GM06990 (cell line): Measurements from ENCODE around the gene SCN1B.
A peak's percentile ranks its signal among the peaks of the same experiment; 100 is the strongest.

ENCODE experiments used
- DNase-seq: peaks from one replicate; pipeline ENCODE4 v3.0.0-alpha.2; 2011; ENCODE audit not compliant: insufficient read length; ENCODE audit errors: extremely low read depth
- H3K27me3 ChIP-seq: replicated peaks from 2 replicates; pipeline ENCODE4 v1.6.0; 2011; ENCODE audit warnings: low read length; ENCODE audit not compliant: control insufficient read depth, insufficient read depth
- H3K36me3 ChIP-seq: 2 replicates; pipeline ENCODE4 v1.5.1; 2011; ENCODE audit warnings: low read length; ENCODE audit not compliant: control insufficient read depth, insufficient read depth
- H3K4me3 ChIP-seq: replicated peaks from 2 replicates; pipeline ENCODE4 v1.5.1; 2011; ENCODE audit warnings: low read depth, mild to moderate bottlenecking, control low read depth, low read length
- CTCF ChIP-seq: IDR thresholded peaks from 2 replicates; pipeline ENCODE4 v1.5.1; 2011; ENCODE audit warnings: low read length, control low read depth, mild to moderate bottlenecking, inconsistent platforms; ENCODE audit not compliant: insufficient read depth, poor library complexity, severe bottlenecking

Gene SCN1B

GRCh38 chr19:35084509-35084762 lies 54.2 kb downstream of the SCN1B start:
- DNase-seq = no peak
- Histone ChIP-seq H3K4me3 (no peak overlapping the region), H3K36me3 (no peaks in the 10 kb centered on the region), H3K27me3 (no peaks in the 10 kb centered on the region)
- TF ChIP-seq CTCF = no peak

DNA sequence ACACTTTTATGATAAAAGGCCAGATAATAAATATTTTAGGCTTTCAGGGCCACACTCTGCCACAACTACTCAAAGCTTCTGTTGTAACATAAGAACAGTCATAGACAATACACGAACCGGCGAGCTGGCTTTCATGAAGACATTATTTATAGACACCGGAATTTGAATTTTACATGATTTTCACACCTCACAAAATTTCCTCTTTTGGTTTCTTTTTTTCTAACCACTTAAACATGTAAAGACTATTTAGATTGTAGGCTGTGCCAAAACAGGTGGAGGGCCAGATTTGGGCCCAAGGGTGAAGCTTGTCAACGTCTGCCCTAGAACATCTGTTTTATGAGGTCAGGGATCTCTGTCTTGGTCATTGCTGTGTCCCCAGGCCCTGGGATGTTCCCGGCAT lies 55.7 kb downstream of the SCN1B start:
- Histone ChIP-seq H3K27me3 (no peaks in the 10 kb centered on the region), H3K36me3 (no peaks in the 10 kb centered on the region), H3K4me3 (no peak overlapping the region)
- TF ChIP-seq CTCF = no peak
- DNase-seq = peak; percentile 56

GRCh38 chr19:35086455-35086854 lies 56.2 kb downstream of the SCN1B start:
- no peak for TF ChIP-seq CTCF
- no peaks in the 10 kb centered on the region for H3K27me3 ChIP-seq

GRCh38 chr19:35087393-35087792 lies 57.1 kb downstream of the SCN1B start:
- DNase-seq = no peak
- no peak overlapping the region for H3K4me3 ChIP-seq
- H3K27me3 ChIP-seq = no peaks in the 10 kb centered on the region
- TF ChIP-seq CTCF = no peak
- H3K36me3 ChIP-seq = no peaks in the 10 kb centered on the region

More at GRCh38 chr19:35086455-35086854, 56.2 kb downstream of the SCN1B start:
- H3K36me3 ChIP-seq = no peaks in the 10 kb centered on the region
- H3K4me3 ChIP-seq = no peak overlapping the region
- no peak for DNase-seq

DNA sequence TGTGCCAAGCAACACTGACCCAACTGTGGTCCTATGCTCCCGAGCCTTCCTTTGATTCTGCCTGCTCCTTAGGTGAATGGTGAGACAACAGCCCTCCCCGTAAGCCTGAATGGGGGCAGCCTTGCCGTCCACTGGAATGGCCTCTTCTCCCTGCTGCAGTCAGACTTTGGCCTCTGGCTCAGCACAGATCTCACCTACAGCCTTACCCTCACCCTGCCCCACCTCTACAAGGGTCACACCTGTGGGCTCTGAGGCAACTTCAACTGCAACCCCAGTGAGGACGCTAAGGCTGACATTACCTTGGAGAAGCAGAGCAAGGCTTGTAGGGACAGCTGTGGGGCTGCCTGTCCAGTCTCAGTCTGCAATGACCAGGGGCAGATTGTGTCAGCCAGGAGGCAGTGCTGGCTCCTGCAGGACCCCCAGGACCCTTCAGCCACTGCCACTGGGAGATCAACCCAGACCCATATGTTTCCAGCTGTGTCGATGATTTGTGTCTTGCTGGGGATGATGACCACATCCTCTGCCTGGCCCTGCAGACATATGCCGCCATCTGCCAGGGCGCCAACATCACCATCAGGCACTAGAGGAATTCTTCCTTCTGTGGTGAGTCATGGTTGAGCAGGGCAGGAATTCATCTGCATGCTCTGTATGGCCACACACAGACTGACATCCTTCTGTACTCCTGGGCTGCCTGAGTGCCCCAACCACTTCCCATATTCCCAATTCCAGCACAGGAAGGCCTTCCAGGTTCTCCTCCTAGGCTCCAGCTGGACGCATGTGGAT lies 58.1 kb downstream of the SCN1B start:
- no peak for TF ChIP-seq CTCF
- Histone ChIP-seq H3K27me3 (no peaks in the 10 kb centered on the region), H3K4me3 (no peak overlapping the region), H3K36me3 (no peaks in the 10 kb centered on the region)
- no peak for DNase-seq

- H3K36me3 ChIP-seq = no peaks in the 10 kb centered on the region
Observed at GRCh38 chr19:35089554-35089953, 59.3 kb downstream of the SCN1B start.

More at GRCh38 chr19:35089554-35089953, 59.3 kb downstream of the SCN1B start:
- TF ChIP-seq CTCF = no peak
- Histone ChIP-seq H3K27me3 (no peaks in the 10 kb centered on the region), H3K4me3 (no peak overlapping the region)
- DNase-seq = no peak
